GM12874 (cell line): ENCODE results near the gene TSR3.

Experiments
- TF ChIP-seq, protein P1 (sequence below): IDR thresholded peaks from 2 replicates; pipeline ENCODE4 v1.5.1; 2011; ENCODE audit warnings: low read depth, mild to moderate bottlenecking, control low read depth, low read length, moderate library complexity; ENCODE audit not compliant: insufficient read depth

TSR3 gene

DNA sequence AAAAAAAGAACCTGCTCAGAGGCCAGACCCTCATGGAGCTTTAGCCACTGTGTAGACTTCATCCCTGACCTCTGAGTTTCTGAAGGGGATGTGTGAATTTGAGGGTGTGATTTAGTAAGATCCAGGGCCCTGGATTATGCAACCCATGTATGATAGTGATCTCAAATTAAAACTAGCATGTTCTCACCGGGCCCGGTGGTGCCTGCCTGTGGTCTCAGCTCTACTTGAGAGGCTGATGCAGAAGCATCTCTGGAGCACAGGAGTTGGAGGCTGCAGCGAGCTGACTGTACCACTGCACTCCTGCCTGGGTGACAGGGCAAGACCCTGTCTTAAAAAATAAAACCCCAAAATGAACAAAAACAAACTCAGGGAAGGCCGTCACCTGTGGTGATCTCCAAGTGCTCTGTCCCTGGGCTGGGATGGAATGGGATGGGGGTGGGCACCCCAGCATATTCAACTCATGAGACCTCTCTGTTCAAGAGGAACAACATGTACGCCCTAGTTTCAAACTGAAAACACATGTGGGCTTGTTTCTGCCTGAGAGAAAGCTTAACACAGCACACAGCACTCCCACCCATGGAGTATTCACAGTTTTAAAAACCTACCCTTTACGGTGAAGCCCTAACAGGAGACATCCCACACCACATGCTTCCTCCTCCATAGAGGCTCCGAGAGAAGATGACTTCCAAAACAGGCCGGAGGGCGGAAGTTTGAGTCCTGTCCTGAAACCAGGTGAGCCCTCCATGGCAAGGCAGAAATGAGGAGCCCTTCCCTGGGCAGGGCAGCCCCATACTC, 30.1 kb upstream of the TSR3 start:
- TF ChIP-seq, protein P1, sequence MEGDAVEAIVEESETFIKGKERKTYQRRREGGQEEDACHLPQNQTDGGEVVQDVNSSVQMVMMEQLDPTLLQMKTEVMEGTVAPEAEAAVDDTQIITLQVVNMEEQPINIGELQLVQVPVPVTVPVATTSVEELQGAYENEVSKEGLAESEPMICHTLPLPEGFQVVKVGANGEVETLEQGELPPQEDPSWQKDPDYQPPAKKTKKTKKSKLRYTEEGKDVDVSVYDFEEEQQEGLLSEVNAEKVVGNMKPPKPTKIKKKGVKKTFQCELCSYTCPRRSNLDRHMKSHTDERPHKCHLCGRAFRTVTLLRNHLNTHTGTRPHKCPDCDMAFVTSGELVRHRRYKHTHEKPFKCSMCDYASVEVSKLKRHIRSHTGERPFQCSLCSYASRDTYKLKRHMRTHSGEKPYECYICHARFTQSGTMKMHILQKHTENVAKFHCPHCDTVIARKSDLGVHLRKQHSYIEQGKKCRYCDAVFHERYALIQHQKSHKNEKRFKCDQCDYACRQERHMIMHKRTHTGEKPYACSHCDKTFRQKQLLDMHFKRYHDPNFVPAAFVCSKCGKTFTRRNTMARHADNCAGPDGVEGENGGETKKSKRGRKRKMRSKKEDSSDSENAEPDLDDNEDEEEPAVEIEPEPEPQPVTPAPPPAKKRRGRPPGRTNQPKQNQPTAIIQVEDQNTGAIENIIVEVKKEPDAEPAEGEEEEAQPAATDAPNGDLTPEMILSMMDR, result no peak

DNA sequence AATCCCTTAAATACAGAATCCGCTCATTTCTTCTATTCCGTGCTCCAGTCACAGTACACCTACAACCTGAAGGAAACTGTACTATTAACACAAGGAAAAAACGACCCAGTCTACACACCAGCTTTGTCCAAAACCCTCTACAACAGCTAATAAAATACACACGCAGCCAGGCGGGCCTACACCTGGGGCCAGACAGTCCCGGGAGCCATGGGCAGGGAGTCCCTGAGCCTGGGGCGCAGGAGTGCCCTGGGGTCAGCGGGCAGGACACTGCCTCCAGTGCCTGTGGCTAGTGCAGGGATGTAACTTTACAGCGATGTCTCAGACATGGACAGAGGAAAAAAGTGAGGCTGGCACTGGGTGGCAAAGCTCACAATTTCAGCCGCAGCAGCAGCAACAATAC, 28.5 kb upstream of the TSR3 start:
- TF ChIP-seq, protein P1, result no peak

DNA sequence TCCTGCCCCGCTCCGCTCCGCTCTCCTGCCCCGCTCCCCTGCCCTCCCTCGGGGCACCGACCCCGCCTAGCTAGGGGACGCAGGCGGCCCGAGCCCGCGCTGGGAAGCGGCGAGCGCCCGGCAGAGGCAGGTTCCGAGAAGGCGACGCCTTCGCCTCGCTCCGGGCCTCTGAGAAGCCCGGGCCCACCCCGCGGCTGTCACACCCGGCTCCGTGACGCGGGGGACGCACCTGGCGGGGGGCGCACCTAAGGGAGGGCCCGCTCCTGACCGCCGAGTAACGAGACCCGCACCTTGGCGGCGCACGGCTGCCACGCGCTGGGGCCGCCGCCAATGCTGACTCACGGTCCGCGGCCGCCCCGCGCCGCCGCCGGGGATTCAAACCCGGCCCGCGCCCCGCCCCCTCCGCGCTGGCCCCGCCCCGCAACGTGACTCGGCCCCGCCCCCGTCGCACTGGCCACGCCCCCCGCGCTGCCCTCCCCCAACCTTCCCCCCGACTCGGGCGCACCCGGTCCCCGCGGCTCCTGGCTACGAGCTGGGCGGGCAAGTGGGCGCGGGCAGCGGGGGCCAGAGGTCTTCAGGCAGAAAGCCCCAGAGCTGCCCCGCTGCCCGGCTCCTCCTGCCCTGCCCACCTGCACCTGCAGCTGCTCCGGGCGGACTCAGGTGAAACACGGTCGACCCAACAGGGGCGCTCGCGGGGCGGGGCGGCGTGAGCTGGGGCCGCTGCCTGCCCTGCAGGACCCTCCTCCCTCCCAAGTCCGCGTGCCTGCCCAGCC, 27.8 kb upstream of the TSR3 start:
- TF ChIP-seq, protein P1, result 0 out of 2 replicates have a peak, but pooled peaks have one; percentile 14

DNA sequence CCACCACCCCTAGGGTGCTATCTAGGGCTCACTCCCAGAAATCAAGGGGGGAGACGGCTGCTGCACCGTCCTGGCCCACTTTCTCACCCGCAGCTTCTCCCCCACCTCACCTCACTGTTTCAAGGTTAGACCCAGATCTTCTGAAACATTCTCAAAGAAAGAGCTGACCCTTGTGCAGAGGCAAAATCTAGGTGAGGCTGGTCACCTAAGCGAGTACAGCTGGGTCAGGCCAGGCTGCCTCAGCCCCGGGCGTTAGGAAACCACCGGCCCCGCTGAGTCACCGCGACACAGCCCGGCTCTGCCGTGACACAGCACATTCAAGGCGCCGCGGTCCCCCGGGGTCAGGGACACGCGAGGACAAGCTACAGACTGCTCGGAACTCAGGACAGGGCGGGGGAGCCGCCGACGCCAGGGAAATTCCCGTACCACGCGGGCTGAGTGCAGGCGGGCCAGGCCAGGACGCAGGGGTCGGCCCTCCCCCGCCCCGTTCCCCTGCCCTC, 27.2 kb upstream of the TSR3 start:
- TF ChIP-seq, protein P1, result no peak

DNA sequence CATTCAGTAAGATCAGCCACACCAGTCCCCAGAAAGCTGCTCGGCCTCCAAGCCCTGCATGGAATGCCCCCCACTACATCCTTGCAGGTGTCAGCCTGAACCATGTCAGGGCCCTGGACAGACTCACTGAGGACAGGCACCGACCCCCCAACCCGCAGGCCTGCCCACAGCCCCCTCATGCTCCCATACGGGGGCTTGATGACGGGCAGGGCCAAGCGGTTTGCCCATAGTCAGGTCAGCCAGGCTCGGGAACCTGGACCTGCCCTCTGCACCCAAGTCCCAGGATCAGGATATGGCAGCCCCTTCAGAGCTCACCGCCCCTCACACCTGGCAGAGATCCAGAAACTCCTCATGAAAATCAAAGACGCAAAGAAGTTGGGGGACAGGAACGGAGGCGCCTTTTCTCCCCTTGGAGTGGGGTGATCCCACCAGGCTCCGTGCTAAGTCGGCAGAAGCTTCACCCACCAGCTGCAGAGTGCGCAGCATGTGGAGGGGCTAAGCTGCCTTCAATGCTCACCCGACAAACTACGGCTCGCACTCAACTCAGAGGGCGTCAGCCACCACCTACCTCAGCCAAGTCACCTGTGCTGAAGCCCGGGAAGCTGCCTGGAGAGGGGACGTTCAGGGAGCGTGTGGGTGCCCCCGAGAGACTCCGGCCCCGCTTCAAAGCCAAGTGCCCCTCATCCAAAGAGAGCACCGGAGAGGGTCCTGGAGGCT, 26.6 kb upstream of the TSR3 start:
- TF ChIP-seq, protein P1, result no peak

DNA sequence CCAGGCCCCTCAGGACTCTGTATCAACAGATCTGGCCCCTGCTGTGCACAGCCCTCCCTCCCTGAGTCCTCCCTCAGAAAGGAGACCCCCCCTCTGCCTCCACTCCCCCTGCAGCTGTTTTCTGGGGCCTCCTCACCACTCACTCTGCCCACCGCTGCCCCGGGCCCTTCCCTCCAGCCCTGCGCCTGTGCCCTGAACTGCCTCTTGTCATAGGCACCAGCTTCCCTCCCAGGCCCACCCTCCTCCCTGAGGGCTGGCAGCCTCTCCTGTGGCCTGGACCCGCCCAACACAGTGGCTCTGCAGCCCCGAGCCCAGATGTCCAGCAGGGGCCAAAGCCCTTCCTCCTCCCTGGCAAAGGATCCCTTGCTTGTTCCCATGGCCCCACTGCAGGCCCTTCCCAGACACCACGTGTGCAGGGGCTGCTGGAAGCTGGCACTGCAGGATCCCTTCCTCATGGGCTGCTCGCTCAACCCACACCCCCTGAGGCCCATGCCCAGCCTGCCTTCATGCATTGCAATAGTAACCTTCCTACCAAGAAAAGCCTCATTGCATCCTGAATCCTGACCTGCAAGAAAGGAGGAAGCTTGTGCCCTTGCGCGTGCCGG, 25.8 kb upstream of the TSR3 start:
- TF ChIP-seq, protein P1, result no peak
